Glomerular endothelial cell (primary cell): ENCODE data around the gene TULP4. TPM values are rescaled to one million over a fixed set of nuclear protein-coding genes. Genes with fewer than 3 reads are reported as not detected.
"Not testable (repeated sequence)": the region's sequence is repeated elsewhere in the genome, so short reads cannot be mapped to it uniquely, and the experiment has no call there.

ENCODE experiments used
- DNase-seq: peaks from one replicate; pipeline ENCODE4 v3.0.0-alpha.2; 2011; ENCODE audit warnings: low read depth, low spot score; ENCODE audit errors: extremely low read depth
- total RNA-seq: library from RNA; depleted of rRNA; stranded (reverse); fragments of >200 nt; gene quantifications from 2 replicates; pipeline ENCODE4 v1.2.3, GENCODE V29; 2015

The TULP4 gene
- total RNA-seq, 1 donor from 2014 or later: 55.1 TPM

- no peak for DNase-seq
Measured at GRCh38 chr6:158519300-158519699, 207.0 kb downstream of the TULP4 start.

- DNase-seq: no peak
Measured at GRCh38 chr6:158519761-158520160, 207.5 kb downstream of the TULP4 start.

- not testable (repeated sequence) for DNase-seq
Measured at GRCh38 chr6:158520975-158521374, 208.7 kb downstream of the TULP4 start.

GRCh38 chr6:158521759-158522158 is 209.5 kb downstream of the TULP4 start:
- DNase-seq: no peak

- no peak for DNase-seq
Measured at GRCh38 chr6:158522616-158523015, 210.4 kb downstream of the TULP4 start.

GRCh38 chr6:158524311-158524710 is 212.0 kb downstream of the TULP4 start:
- DNase-seq: no peak

- DNase-seq: not testable (repeated sequence)
Measured at GRCh38 chr6:158527858-158528257, 215.6 kb downstream of the TULP4 start.

- DNase-seq: no peak
Measured at GRCh38 chr6:158528826-158529225, 216.6 kb downstream of the TULP4 start.

- DNase-seq: no peak
Measured at GRCh38 chr6:158529629-158530028, 217.4 kb downstream of the TULP4 start.

GRCh38 chr6:158531566-158531965 is 219.3 kb downstream of the TULP4 start:
- DNase-seq: no peak

GRCh38 chr6:158531970-158532369 is 219.7 kb downstream of the TULP4 start:
- no peak for DNase-seq

- peak; percentile 20 for DNase-seq
Measured at GRCh38 chr6:158536084-158536890, 224.0 kb downstream of the TULP4 start.

- DNase-seq: no peak
Measured at GRCh38 chr6:158536891-158537798, 224.9 kb downstream of the TULP4 start.

- DNase-seq: no peak
Measured at GRCh38 chr6:158538741-158539140, 226.5 kb downstream of the TULP4 start.

GRCh38 chr6:158539413-158539812 is 227.1 kb downstream of the TULP4 start:
- DNase-seq: no peak

GRCh38 chr6:158539881-158540280 is 227.6 kb downstream of the TULP4 start:
- no peak for DNase-seq

GRCh38 chr6:158543606-158544185 is 231.4 kb downstream of the TULP4 start:
- DNase-seq: no peak

GRCh38 chr6:158544428-158544827 is 232.2 kb downstream of the TULP4 start:
- no peak for DNase-seq

- no peak for DNase-seq
Measured at GRCh38 chr6:158545043-158545966, 233.0 kb downstream of the TULP4 start.
